SK-N-SH (cell line): Measurements from ENCODE around the gene INSC. TPM values are rescaled to one million over a fixed set of nuclear protein-coding genes. Genes with fewer than 3 reads are reported as not detected.

Experiments
- CTCF ChIA-PET: fragments of 300-600, 350-600 bp; formaldehyde crosslinking; extraction: SDS; loops from one replicate; lab custom pipeline; 2021; lab: Yijun Ruan, JAX
- POLR2A ChIA-PET: fragments of 350-600 bp; sonication (Branson Sonifier 250); formaldehyde crosslinking; extraction: SDS; loops from one replicate; lab custom pipeline; 2020; ENCODE audit warnings: antibody characterized with exemption, inconsistent platforms; lab: Yijun Ruan, JAX
- DNase-seq: peaks from one replicate; pipeline ENCODE4 v3.0.0; 2012
- H2AFZ ChIP-seq: fragments of 200-600 bp; sonication (generic); 2 replicates; pipeline ENCODE4 v1.8.1; 2016; ENCODE audit warnings: antibody characterized with exemption, mild to moderate bottlenecking, low read depth
- H3F3A ChIP-seq: fragments of 200-600 bp; sonication (generic); replicated peaks from 2 replicates; pipeline ENCODE3; 2016; ENCODE audit warnings: antibody characterized with exemption, mild to moderate bottlenecking; ENCODE audit not compliant: insufficient read depth
- H3K27ac ChIP-seq, 2 experiments: fragments of 200-500 bp in 1 of 2; fragments of 200-600 bp in 1 of 2; sonication (Bioruptor generic) in 1 of 2; sonication (generic), shearing (Covaris generic) in 1 of 2; 2 replicates each; pipeline versions ENCODE4 v1.5.1 to v1.6.1; 2014 to 2016; ENCODE audit warnings: low read depth in 2 of 2, inconsistent platforms in 1 of 2, low read length in 1 of 2, mild to moderate bottlenecking in 1 of 2, mixed read lengths in 1 of 2
- H3K27me3 ChIP-seq: fragments of 200-600 bp; sonication (generic), shearing (Covaris generic); 2 replicates; pipeline ENCODE4 v1.6.1; 2016; ENCODE audit warnings: mixed run types; ENCODE audit not compliant: insufficient read depth
- H3K36me3 ChIP-seq, 2 experiments: fragments of 200-500 bp in 1 of 2; fragments of 200-600 bp in 1 of 2; sonication (Bioruptor generic) in 1 of 2; sonication (generic) in 1 of 2; replicated peaks in 1 of 2; 2 replicates each; pipeline versions ENCODE3 to v1.5.1; 2014 to 2016; ENCODE audit warnings: low read length in 1 of 2, mild to moderate bottlenecking in 1 of 2; ENCODE audit not compliant: insufficient read depth in 2 of 2, control insufficient read depth in 1 of 2
- H3K4me1 ChIP-seq, 2 experiments: fragments of 200-500 bp in 1 of 2; fragments of 200-600 bp in 1 of 2; sonication (Bioruptor generic) in 1 of 2; sonication (generic), shearing (Covaris generic) in 1 of 2; 2 replicates each; pipeline versions ENCODE4 v1.5.1 to v1.6.1; 2014 to 2016; ENCODE audit warnings: low read depth in 1 of 2, low read length in 1 of 2, mixed run types in 1 of 2; ENCODE audit not compliant: insufficient read depth in 2 of 2, control insufficient read depth in 1 of 2
- H3K4me2 ChIP-seq: fragments of 200-600 bp; sonication (generic), shearing (Covaris generic); 2 replicates; pipeline ENCODE4 v1.6.1; 2017; ENCODE audit warnings: mixed run types
- H3K4me3 ChIP-seq, 2 experiments: fragments of 200-500 bp in 1 of 2; fragments of 200-600 bp in 1 of 2; sonication (Bioruptor generic) in 1 of 2; sonication (generic), shearing (Covaris generic) in 1 of 2; 2 replicates each; pipeline versions ENCODE4 v1.5.1 to v1.8.1; 2014 to 2016; ENCODE audit warnings: low read depth in 2 of 2, inconsistent platforms in 1 of 2, low read length in 1 of 2, mild to moderate bottlenecking in 1 of 2, mixed read lengths in 1 of 2, moderate library complexity in 1 of 2
- H3K79me2 ChIP-seq: fragments of 200-600 bp; sonication (generic); 2 replicates; pipeline ENCODE4 v1.8.1; 2017; ENCODE audit warnings: mild to moderate bottlenecking; ENCODE audit not compliant: insufficient read depth
- H3K9ac ChIP-seq: fragments of 200-600 bp; sonication (generic); 2 replicates; pipeline ENCODE4 v1.6.1; 2017; ENCODE audit warnings: mixed run types
- H3K9me2 ChIP-seq: fragments of 200-600 bp; sonication (generic); 2 replicates; pipeline ENCODE4 v1.6.1; 2017; ENCODE audit warnings: mixed run types
- H3K9me3 ChIP-seq: fragments of 200-600 bp; sonication (generic); 2 replicates; pipeline ENCODE4 v1.6.1; 2017; ENCODE audit warnings: mixed run types, mild to moderate bottlenecking, moderate library complexity
- H4K20me1 ChIP-seq: fragments of 200-600 bp; sonication (generic); 2 replicates; pipeline ENCODE4 v1.6.1; 2017; ENCODE audit warnings: mild to moderate bottlenecking, mixed run types; ENCODE audit not compliant: insufficient read depth
- ELF1 ChIP-seq: IDR thresholded peaks from 2 replicates; pipeline ENCODE4 v1.4.0; 2012
- EP300 ChIP-seq, 2 experiments: IDR thresholded peaks; 2 replicates each; pipeline versions ENCODE4 v1.4.0 to v1.6.1; 2012; ENCODE audit warnings: borderline replicate concordance in 1 of 2, low read depth in 1 of 2, low read length in 1 of 2
- EZH2phosphoT487 ChIP-seq: fragments of 200-600 bp; sonication (generic); IDR thresholded peaks from 2 replicates; pipeline ENCODE4 v1.6.1; 2017; ENCODE audit warnings: low read depth, mixed run types, mild to moderate bottlenecking, antibody characterized with exemption, moderate library complexity, borderline replicate concordance
- FOXJ3 ChIP-seq: sonication (generic); formaldehyde crosslinking; IDR thresholded peaks from 2 replicates; pipeline ENCODE4 v1.5.1; 2020; ENCODE audit warnings: mild to moderate bottlenecking, missing genetic modification reagents
- GABPA ChIP-seq: IDR thresholded peaks from 2 replicates; pipeline ENCODE4 v1.4.0; 2012; ENCODE audit warnings: low read depth, mild to moderate bottlenecking
- GATA2 ChIP-seq: sonication (generic); formaldehyde crosslinking; IDR thresholded peaks from 2 replicates; pipeline ENCODE4 v1.5.0; 2020; ENCODE audit warnings: mild to moderate bottlenecking, missing genetic modification reagents
- JUND ChIP-seq: IDR thresholded peaks from 2 replicates; pipeline ENCODE4 v1.4.0; 2012
- MXI1 ChIP-seq: IDR thresholded peaks from 2 replicates; pipeline ENCODE4 v1.6.1; 2012; ENCODE audit warnings: mild to moderate bottlenecking, low read depth, low read length, improper control_type of control experiment
- POLR2AphosphoS5 ChIP-seq: IDR thresholded peaks from 2 replicates; pipeline ENCODE4 v1.6.1; 2012; ENCODE audit warnings: low read depth, low read length
- RFX5 ChIP-seq: IDR thresholded peaks from 2 replicates; pipeline ENCODE4 v1.6.1; 2012; ENCODE audit warnings: mild to moderate bottlenecking, improper control_type of control experiment, low read length
- RXRA ChIP-seq: IDR thresholded peaks from 2 replicates; pipeline ENCODE4 v1.4.0; 2012; ENCODE audit warnings: low read depth, mild to moderate bottlenecking, borderline replicate concordance
- SMC3 ChIP-seq: IDR thresholded peaks from 2 replicates; pipeline ENCODE4 v1.6.1; 2012; ENCODE audit warnings: low read depth, low read length, improper control_type of control experiment
- TCF12 ChIP-seq: IDR thresholded peaks from 2 replicates; pipeline ENCODE4 v1.4.0; 2012
- YY1 ChIP-seq: IDR thresholded peaks from 2 replicates; pipeline ENCODE4 v1.4.0; 2012; ENCODE audit warnings: low read depth, mild to moderate bottlenecking
- WGBS: methylation state at CpG from one replicate; pipeline ENCODE4 v1.1.6; 2017; ENCODE audit warnings: low lambda C conversion rate; 5-methylcytosine and 5-hydroxymethylcytosine counted together
- polyA plus RNA-seq, 3 experiments: library from polyadenylated mRNA; depleted of rRNA; stranded (reverse); fragments of >200 nt; gene quantifications; 2 replicates each; pipeline ENCODE4 v1.2.3, GENCODE V29; 2012
- TF ChIP-seq, protein P1 (sequence below): fragments of 200-600 bp; sonication (generic); IDR thresholded peaks from 2 replicates; pipeline ENCODE4 v1.6.1; 2017; ENCODE audit warnings: antibody characterized with exemption, mild to moderate bottlenecking, moderate library complexity
- TF ChIP-seq, protein P2 (sequence below): IDR thresholded peaks from 2 replicates; pipeline ENCODE4 v1.4.0; 2012; ENCODE audit warnings: low read depth, borderline replicate concordance
- TF ChIP-seq, protein P3 (sequence below): IDR thresholded peaks from 2 replicates; pipeline ENCODE4 v1.6.1; 2012; ENCODE audit warnings: mild to moderate bottlenecking, low read depth, low read length, moderate library complexity
- TF ChIP-seq, protein P4 (sequence below): fragments of 150-350 bp; IDR thresholded peaks from 2 replicates; pipeline ENCODE4 v1.6.1; 2016; ENCODE audit warnings: mild to moderate bottlenecking, low read depth, low read length
- TF ChIP-seq, protein P5 (sequence below): IDR thresholded peaks from 2 replicates; pipeline ENCODE4 v1.4.0; 2012; ENCODE audit warnings: low read depth, borderline replicate concordance
- TF ChIP-seq, protein P6 (sequence below): IDR thresholded peaks from 2 replicates; pipeline ENCODE4; 2012

INSC gene
- polyA plus RNA-seq, 1 of the 3 experiments (the other 2 are of a cell fraction): not detected

DNA sequence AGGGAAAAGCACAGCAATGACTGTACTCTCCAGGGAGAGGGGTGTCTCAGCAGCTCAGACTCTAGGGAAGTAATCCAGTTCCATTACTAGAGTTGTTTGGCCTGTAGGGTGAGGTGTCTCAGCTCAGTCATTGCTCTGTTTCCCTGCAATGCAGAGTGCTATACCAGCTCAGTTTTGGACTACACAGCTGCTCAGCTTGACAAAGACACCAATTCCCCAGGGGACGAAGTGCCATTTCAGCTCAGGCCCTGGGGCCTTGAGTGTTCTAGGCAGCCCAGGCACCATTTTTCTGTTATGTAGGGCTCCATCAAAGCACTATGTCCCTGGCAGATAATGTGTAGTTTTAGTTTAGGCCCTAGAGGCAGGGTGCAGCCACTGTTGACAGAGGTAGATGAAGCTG, 23.1 kb upstream of the INSC start:
- no peaks in the 10 kb centered on the region for H3K9me3 ChIP-seq
- no peak for DNase-seq
- CTCF ChIA-PET: interaction anchor here (1.1 to 7.9 kb wide), 4 partner anchors 9 to 183 kb away, joined by 3 to 58 read pairs (median 22); partner anchors contain the start of gene CALCB
- TF ChIP-seq, protein P1, sequence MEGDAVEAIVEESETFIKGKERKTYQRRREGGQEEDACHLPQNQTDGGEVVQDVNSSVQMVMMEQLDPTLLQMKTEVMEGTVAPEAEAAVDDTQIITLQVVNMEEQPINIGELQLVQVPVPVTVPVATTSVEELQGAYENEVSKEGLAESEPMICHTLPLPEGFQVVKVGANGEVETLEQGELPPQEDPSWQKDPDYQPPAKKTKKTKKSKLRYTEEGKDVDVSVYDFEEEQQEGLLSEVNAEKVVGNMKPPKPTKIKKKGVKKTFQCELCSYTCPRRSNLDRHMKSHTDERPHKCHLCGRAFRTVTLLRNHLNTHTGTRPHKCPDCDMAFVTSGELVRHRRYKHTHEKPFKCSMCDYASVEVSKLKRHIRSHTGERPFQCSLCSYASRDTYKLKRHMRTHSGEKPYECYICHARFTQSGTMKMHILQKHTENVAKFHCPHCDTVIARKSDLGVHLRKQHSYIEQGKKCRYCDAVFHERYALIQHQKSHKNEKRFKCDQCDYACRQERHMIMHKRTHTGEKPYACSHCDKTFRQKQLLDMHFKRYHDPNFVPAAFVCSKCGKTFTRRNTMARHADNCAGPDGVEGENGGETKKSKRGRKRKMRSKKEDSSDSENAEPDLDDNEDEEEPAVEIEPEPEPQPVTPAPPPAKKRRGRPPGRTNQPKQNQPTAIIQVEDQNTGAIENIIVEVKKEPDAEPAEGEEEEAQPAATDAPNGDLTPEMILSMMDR: no peak
- TF ChIP-seq, protein P2, sequence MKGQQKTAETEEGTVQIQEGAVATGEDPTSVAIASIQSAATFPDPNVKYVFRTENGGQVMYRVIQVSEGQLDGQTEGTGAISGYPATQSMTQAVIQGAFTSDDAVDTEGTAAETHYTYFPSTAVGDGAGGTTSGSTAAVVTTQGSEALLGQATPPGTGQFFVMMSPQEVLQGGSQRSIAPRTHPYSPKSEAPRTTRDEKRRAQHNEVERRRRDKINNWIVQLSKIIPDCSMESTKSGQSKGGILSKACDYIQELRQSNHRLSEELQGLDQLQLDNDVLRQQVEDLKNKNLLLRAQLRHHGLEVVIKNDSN: no peak
- TF ChIP-seq, protein P3, sequence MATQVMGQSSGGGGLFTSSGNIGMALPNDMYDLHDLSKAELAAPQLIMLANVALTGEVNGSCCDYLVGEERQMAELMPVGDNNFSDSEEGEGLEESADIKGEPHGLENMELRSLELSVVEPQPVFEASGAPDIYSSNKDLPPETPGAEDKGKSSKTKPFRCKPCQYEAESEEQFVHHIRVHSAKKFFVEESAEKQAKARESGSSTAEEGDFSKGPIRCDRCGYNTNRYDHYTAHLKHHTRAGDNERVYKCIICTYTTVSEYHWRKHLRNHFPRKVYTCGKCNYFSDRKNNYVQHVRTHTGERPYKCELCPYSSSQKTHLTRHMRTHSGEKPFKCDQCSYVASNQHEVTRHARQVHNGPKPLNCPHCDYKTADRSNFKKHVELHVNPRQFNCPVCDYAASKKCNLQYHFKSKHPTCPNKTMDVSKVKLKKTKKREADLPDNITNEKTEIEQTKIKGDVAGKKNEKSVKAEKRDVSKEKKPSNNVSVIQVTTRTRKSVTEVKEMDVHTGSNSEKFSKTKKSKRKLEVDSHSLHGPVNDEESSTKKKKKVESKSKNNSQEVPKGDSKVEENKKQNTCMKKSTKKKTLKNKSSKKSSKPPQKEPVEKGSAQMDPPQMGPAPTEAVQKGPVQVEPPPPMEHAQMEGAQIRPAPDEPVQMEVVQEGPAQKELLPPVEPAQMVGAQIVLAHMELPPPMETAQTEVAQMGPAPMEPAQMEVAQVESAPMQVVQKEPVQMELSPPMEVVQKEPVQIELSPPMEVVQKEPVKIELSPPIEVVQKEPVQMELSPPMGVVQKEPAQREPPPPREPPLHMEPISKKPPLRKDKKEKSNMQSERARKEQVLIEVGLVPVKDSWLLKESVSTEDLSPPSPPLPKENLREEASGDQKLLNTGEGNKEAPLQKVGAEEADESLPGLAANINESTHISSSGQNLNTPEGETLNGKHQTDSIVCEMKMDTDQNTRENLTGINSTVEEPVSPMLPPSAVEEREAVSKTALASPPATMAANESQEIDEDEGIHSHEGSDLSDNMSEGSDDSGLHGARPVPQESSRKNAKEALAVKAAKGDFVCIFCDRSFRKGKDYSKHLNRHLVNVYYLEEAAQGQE: no peak
- TF ChIP-seq GABPA (no peak), EP300 (IDR thresholded peaks at IDR 0.05; ENCODE audit: borderline replicate concordance in 1 of 2, low read depth in 1 of 2, low read length in 1 of 2) (no peak), TCF12 (no peak), POLR2AphosphoS5 (no peak), FOXJ3 (CRISPR knock-in tag) (no peak), RFX5 (no peak), YY1 (no peak), JUND (no peak), ELF1 (no peak), RXRA (no peak), EZH2phosphoT487 (no peak), GATA2 (CRISPR knock-in tag) (no peak), MXI1 (no peak), SMC3 (no peak)
- TF ChIP-seq, protein P4, sequence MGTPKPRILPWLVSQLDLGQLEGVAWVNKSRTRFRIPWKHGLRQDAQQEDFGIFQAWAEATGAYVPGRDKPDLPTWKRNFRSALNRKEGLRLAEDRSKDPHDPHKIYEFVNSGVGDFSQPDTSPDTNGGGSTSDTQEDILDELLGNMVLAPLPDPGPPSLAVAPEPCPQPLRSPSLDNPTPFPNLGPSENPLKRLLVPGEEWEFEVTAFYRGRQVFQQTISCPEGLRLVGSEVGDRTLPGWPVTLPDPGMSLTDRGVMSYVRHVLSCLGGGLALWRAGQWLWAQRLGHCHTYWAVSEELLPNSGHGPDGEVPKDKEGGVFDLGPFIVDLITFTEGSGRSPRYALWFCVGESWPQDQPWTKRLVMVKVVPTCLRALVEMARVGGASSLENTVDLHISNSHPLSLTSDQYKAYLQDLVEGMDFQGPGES: no peak
- TF ChIP-seq, protein P5, sequence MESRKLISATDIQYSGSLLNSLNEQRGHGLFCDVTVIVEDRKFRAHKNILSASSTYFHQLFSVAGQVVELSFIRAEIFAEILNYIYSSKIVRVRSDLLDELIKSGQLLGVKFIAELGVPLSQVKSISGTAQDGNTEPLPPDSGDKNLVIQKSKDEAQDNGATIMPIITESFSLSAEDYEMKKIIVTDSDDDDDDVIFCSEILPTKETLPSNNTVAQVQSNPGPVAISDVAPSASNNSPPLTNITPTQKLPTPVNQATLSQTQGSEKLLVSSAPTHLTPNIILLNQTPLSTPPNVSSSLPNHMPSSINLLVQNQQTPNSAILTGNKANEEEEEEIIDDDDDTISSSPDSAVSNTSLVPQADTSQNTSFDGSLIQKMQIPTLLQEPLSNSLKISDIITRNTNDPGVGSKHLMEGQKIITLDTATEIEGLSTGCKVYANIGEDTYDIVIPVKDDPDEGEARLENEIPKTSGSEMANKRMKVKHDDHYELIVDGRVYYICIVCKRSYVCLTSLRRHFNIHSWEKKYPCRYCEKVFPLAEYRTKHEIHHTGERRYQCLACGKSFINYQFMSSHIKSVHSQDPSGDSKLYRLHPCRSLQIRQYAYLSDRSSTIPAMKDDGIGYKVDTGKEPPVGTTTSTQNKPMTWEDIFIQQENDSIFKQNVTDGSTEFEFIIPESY: no peak
- TF ChIP-seq, protein P6, sequence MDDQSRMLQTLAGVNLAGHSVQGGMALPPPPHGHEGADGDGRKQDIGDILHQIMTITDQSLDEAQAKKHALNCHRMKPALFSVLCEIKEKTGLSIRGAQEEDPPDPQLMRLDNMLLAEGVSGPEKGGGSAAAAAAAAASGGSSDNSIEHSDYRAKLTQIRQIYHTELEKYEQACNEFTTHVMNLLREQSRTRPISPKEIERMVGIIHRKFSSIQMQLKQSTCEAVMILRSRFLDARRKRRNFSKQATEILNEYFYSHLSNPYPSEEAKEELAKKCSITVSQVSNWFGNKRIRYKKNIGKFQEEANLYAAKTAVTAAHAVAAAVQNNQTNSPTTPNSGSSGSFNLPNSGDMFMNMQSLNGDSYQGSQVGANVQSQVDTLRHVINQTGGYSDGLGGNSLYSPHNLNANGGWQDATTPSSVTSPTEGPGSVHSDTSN: no peak
- no peaks in the 10 kb centered on the region for H3K79me2 ChIP-seq
- H2AFZ ChIP-seq: no peak overlapping the region
- H3K27ac ChIP-seq: no peak overlapping the region
- H3K4me1 ChIP-seq: no peaks in the 10 kb centered on the region
- no peak overlapping the region for H3K9ac ChIP-seq
- no peaks in the 10 kb centered on the region for H3F3A ChIP-seq
- no peaks in the 10 kb centered on the region for H4K20me1 ChIP-seq
- H3K36me3 ChIP-seq: no peaks in the 10 kb centered on the region
- H3K4me2 ChIP-seq: no peak overlapping the region
- H3K9me2 ChIP-seq: no peaks in the 10 kb centered on the region
- H3K27me3 ChIP-seq: no peaks in the 10 kb centered on the region
- H3K4me3 ChIP-seq: no peak overlapping the region
- WGBS: 14% methylated on average over 1 of the region's 1 CpG
- POLR2A ChIA-PET: no interaction called here
